Measurements from ENCODE around the gene VPS16.

DNA sequence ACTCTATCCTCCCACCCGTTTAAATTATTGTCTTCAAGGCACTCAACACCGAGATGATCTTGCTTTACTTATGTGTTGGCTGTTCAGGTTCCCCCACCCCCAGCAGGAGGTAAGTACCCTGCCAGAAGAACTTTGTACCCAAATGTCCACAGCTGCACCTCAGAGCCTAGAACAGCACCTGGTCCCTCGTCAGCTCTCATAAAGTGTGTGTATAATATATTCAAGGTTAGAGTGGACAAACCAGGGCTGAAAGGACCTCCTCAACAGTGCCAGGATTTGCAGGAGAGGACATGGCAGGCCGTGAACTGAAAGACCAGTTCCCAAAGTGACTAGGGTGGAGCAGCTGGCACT, 34.2 kb upstream of the VPS16 start:
- TF ChIP-seq, protein P1, sequence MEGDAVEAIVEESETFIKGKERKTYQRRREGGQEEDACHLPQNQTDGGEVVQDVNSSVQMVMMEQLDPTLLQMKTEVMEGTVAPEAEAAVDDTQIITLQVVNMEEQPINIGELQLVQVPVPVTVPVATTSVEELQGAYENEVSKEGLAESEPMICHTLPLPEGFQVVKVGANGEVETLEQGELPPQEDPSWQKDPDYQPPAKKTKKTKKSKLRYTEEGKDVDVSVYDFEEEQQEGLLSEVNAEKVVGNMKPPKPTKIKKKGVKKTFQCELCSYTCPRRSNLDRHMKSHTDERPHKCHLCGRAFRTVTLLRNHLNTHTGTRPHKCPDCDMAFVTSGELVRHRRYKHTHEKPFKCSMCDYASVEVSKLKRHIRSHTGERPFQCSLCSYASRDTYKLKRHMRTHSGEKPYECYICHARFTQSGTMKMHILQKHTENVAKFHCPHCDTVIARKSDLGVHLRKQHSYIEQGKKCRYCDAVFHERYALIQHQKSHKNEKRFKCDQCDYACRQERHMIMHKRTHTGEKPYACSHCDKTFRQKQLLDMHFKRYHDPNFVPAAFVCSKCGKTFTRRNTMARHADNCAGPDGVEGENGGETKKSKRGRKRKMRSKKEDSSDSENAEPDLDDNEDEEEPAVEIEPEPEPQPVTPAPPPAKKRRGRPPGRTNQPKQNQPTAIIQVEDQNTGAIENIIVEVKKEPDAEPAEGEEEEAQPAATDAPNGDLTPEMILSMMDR (IDR thresholded peaks at IDR 0.05), result no peak
- TF ChIP-seq POLR2A (IDR thresholded peaks at IDR 0.05) (no peak), POLR2AphosphoS5 (IDR thresholded peaks at IDR 0.05) (no peak), EP300 (IDR thresholded peaks at IDR 0.05) (no peak)

Data from suprapubic skin (tissue), 4 donors.